AG20443 (cell line): ENCODE measurements around the gene KEAP1.

Source experiments
- DNase-seq: peaks from one replicate; pipeline ENCODE4 v3.0.0; 2012; ENCODE audit warnings: low spot score, mixed read lengths

Gene KEAP1

GRCh38 chr19:10449037-10449436 lies 54.1 kb downstream of the KEAP1 start:
- no peak for DNase-seq

DNA sequence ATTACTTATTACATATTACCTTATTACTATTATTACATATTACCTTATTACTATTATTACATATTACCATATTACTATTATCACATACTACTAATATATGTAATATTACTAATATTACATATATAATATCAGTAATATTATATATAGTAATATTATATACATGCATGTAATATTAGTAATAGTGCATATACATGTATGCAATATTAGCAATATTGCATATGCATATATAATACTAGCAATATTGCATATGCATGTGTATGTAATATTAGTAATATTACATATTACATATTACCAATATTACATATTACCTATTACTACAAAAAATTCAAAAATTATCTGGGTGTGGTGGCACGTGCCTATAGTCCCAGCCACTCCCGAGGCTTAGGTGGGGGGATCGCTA lies 60.5 kb downstream of the KEAP1 start:
- DNase-seq, result no peak

DNA sequence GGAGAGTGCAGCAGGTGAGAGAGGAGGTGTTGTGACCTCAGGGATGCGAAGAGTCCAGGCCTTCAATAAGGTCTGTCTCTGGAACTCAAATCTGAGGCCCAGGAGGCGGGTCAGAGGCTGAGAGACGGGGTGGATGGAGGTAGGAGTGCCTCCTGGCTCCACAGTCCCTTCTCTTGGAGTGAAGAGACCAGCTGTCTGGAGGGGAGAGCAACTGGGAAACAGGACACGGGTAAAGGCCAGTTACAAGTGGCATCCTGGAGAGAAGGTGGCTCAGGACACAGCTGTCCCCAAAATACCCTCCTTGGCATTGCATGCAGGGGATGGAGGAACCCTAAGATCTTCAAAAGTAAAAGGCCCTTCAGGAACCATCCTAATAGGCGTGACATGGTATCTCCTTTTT lies 63.6 kb downstream of the KEAP1 start:
- no peak for DNase-seq
